ENCODE results near the gene TK1. TPM values are rescaled to one million over a fixed set of nuclear protein-coding genes. Genes with fewer than 3 reads are reported as not detected.

Gene TK1
- total RNA-seq, 1 donor, result 23.9 TPM

DNA sequence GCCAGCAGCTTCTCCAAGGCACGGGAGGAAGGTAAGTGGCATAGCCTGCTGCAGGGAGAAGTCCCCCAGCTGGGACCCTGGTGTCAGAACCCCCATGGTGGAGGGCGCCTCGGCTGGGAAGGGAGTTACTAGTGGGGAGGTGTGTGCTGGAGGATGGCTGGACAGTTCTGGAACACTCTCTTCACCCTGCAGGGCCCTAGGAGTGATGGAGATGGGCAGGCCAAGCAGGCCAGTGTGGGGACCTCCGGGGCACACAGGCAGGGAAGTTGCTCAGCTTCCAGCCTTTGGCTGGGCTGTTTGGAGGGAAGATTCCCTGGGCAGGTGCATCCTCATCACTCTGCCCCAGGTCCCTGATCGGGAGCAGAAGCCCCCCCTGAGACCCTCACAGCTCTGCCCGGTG, 40.0 kb downstream of the TK1 start:
- TF ChIP-seq, protein P1, sequence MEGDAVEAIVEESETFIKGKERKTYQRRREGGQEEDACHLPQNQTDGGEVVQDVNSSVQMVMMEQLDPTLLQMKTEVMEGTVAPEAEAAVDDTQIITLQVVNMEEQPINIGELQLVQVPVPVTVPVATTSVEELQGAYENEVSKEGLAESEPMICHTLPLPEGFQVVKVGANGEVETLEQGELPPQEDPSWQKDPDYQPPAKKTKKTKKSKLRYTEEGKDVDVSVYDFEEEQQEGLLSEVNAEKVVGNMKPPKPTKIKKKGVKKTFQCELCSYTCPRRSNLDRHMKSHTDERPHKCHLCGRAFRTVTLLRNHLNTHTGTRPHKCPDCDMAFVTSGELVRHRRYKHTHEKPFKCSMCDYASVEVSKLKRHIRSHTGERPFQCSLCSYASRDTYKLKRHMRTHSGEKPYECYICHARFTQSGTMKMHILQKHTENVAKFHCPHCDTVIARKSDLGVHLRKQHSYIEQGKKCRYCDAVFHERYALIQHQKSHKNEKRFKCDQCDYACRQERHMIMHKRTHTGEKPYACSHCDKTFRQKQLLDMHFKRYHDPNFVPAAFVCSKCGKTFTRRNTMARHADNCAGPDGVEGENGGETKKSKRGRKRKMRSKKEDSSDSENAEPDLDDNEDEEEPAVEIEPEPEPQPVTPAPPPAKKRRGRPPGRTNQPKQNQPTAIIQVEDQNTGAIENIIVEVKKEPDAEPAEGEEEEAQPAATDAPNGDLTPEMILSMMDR (IDR thresholded peaks at IDR 0.05; ENCODE audit: extremely low read depth, low read depth, low read length), result no peak
- Histone ChIP-seq H4K20me1 (ENCODE audit: insufficient read depth, low read length) (no peaks in the 10 kb centered on the region), H3K9me3 (ENCODE audit: low read depth, low read length) (no peaks in the 10 kb centered on the region), H3K36me3 (ENCODE audit: insufficient read depth, low read length) (no peaks in the 10 kb centered on the region), H3K27ac (ENCODE audit: low read depth, low read length) (no peak overlapping the region), H3K4me1 (ENCODE audit: insufficient read depth, low read length) (no peaks in the 10 kb centered on the region), H3K79me2 (ENCODE audit: insufficient read depth, low read length) (no peaks in the 10 kb centered on the region), H2AFZ (ENCODE audit: low read length) (no peak overlapping the region), H3K4me2 (ENCODE audit: insufficient read depth, low read length) (no peak overlapping the region), H3K27me3 (ENCODE audit: insufficient read depth, low read length) (peaks cover 5% of the 10 kb centered on the region), H3K4me3 (ENCODE audit: insufficient read depth, low read length) (no peak overlapping the region)
- no peak for DNase-seq (ENCODE audit: insufficient read length, low spot score, missing footprints)

DNA sequence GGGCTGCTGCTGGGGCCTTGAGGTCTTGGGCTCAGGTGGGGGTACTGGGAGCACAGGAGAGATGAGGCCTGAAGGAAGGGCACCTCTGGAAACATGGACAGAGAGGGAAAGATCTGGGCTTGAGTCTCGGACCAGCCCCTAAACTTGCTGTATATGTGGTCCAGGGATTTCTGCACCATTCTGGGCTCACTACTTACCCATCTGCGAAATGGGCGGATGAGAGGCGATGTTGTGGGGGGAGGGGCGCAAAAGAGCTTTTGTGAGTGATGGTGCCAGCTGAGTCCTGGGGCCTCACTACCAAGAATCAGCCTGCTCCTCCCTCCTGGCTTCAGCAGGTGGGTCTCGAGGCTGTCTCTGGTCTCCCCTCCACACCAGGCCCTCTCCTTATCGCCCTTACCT, 40.4 kb downstream of the TK1 start:
- Histone ChIP-seq H3K79me2 (ENCODE audit: insufficient read depth, low read length) (no peaks in the 10 kb centered on the region), H3K4me2 (ENCODE audit: insufficient read depth, low read length) (no peak overlapping the region), H3K36me3 (ENCODE audit: insufficient read depth, low read length) (no peaks in the 10 kb centered on the region), H3K27me3 (ENCODE audit: insufficient read depth, low read length) (peaks cover 5% of the 10 kb centered on the region), H3K27ac (ENCODE audit: low read depth, low read length) (no peak overlapping the region), H3K4me1 (ENCODE audit: insufficient read depth, low read length) (no peaks in the 10 kb centered on the region), H4K20me1 (ENCODE audit: insufficient read depth, low read length) (no peaks in the 10 kb centered on the region), H3K9me3 (ENCODE audit: low read depth, low read length) (no peaks in the 10 kb centered on the region), H2AFZ (ENCODE audit: low read length) (no peak overlapping the region), H3K4me3 (ENCODE audit: insufficient read depth, low read length) (no peak overlapping the region)
- TF ChIP-seq, protein P1 (IDR thresholded peaks at IDR 0.05; ENCODE audit: extremely low read depth, low read depth, low read length), result no peak
- peak; percentile 11 for DNase-seq (ENCODE audit: insufficient read length, low spot score, missing footprints)

DNA sequence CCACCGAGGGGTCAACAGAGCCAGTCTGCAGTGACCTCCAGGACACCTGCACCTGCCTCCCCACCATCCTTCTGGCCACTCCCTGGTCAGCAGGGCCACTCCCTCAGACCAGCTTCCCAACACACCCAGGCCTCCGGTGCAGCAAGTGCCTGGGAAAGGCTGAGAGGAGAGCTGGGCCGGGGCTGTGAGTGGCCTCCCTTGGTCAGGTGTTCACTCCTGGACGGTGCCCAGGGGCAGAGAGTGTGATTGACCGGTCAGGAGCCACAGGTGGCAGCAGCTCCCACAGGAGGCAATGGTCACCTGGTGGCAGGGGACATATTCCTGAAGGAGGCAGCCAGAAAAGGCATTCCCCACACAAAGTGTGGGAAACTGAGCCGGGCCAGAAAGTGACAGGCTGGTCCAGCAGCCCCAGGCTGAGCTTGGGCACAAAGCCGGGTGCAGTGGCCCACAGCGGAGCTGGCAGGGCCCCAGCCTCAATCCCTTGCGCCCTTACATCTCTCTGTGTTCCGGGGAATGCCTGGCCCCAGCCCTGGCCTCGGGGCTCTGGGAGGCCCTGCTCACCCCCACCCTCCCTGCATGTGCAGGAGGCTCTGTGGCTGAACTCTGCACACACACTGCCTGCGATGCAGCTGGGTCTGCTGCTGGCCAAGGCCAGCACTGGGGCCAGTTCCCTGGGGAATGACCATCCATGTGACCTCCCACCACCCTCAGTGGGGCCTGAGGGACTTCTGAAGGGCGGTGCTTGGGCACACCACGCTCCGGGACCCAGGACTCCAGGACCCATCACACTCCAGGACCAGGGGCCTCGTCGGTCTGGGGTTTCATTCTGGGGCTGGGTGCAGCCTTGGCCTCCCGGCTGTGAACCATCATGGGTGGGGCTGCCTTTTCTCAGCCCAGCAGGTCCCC, 41.9 kb downstream of the TK1 start:
- Histone ChIP-seq H3K36me3 (ENCODE audit: insufficient read depth, low read length) (no peaks in the 10 kb centered on the region), H3K4me3 (ENCODE audit: insufficient read depth, low read length) (no peak overlapping the region), H3K27me3 (ENCODE audit: insufficient read depth, low read length) (peaks cover 5% of the 10 kb centered on the region), H3K27ac (ENCODE audit: low read depth, low read length) (no peak overlapping the region), H3K9me3 (ENCODE audit: low read depth, low read length) (no peaks in the 10 kb centered on the region), H3K79me2 (ENCODE audit: insufficient read depth, low read length) (no peaks in the 10 kb centered on the region), H2AFZ (ENCODE audit: low read length) (no peak overlapping the region), H4K20me1 (ENCODE audit: insufficient read depth, low read length) (no peaks in the 10 kb centered on the region), H3K4me2 (ENCODE audit: insufficient read depth, low read length) (no peak overlapping the region), H3K4me1 (ENCODE audit: insufficient read depth, low read length) (no peaks in the 10 kb centered on the region)
- TF ChIP-seq, protein P1 (IDR thresholded peaks at IDR 0.05; ENCODE audit: extremely low read depth, low read depth, low read length), result no peak
- peak; percentile 78 for DNase-seq (ENCODE audit: insufficient read length, low spot score, missing footprints)

DNA sequence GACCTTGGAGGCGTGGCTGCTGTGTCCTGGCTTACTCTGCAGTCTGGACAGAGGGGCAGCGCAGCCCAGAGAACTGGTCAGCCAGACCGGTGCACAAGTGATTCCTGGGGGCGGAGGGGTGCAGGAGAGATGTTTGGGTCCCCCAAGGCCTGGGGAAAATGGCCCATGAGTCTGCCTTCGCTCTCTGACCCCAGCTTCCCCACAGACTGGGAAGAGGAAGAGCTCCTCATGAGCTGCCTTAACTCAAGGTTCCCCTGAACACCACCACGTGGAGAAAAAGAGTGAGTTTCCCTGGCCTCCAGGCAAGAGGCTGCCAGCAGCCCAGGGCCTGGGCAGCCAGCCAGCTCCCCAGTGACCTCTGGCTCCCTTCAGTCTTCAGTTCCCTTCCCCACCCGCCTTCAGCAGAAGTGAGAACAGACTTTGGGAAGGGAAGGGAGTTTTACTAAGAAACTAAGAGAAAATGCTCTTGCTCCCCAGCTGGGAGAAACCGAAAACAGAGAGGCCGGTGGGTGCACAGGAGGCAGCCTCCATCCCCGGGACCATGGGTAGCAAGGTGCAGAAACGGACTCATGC, 42.6 kb downstream of the TK1 start:
- TF ChIP-seq, protein P1 (IDR thresholded peaks at IDR 0.05; ENCODE audit: extremely low read depth, low read depth, low read length), result no peak
- H3K4me2 ChIP-seq (ENCODE audit: insufficient read depth, low read length), result no peak overlapping the region
- peak; percentile 93 for DNase-seq (ENCODE audit: insufficient read length, low spot score, missing footprints)
- no peak overlapping the region for H2AFZ ChIP-seq (ENCODE audit: low read length)
- H3K27me3 ChIP-seq (ENCODE audit: insufficient read depth, low read length), result peaks cover 5% of the 10 kb centered on the region
- H3K4me1 ChIP-seq (ENCODE audit: insufficient read depth, low read length), result no peaks in the 10 kb centered on the region
- H3K79me2 ChIP-seq (ENCODE audit: insufficient read depth, low read length), result no peaks in the 10 kb centered on the region
- no peaks in the 10 kb centered on the region for H4K20me1 ChIP-seq (ENCODE audit: insufficient read depth, low read length)
- no peaks in the 10 kb centered on the region for H3K9me3 ChIP-seq (ENCODE audit: low read depth, low read length)
- no peak overlapping the region for H3K27ac ChIP-seq (ENCODE audit: low read depth, low read length)
- no peaks in the 10 kb centered on the region for H3K36me3 ChIP-seq (ENCODE audit: insufficient read depth, low read length)
- H3K4me3 ChIP-seq (ENCODE audit: insufficient read depth, low read length), result no peak overlapping the region
